Measurements from ENCODE around the gene ST8SIA4.
"Not testable (repeated sequence)": the region's sequence is repeated elsewhere in the genome, so short reads cannot be mapped to it uniquely, and the experiment has no call there.

ST8SIA4 gene

DNA sequence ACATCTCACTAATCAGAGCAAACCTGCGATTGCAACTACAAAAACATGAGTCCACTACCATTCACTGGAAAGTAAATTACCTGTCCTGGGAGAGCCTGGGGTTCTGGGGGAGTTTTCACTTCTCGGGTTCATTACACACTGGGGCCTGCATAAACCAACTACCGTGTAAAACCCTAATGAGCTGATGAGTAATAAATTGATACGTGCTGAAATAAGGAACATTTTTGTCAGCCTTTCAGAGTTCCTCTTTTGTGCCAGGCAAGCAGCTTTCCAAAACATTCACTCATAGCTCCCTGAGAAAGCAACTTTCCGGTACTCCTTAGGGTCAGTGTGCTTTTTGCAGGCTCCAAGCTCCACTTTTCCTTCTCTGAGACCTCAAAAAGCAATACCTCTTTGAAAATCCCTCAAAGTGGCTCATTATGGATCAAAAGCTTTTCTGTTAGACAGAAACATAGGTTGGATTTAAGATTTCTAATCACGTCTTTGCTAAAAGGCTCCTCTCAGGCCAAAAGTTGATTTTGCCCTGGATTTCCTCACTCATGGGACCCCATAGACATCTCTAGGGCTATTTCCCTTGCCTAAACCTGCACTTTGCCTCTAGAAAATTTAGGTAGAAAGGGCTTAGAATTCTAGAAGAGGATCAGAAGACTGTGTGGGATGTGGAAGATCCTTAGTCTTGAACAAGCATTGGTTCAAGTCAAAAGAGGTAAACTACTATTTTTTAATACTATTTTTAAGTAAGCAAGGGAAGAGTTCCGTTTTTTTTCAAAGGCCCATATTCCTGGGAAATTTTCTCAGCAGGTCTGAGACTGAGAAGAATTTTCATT lies 74.8 kb downstream of the ST8SIA4 start:
- no peak for DNase-seq (ENCODE audit: low read depth, low spot score)

DNA sequence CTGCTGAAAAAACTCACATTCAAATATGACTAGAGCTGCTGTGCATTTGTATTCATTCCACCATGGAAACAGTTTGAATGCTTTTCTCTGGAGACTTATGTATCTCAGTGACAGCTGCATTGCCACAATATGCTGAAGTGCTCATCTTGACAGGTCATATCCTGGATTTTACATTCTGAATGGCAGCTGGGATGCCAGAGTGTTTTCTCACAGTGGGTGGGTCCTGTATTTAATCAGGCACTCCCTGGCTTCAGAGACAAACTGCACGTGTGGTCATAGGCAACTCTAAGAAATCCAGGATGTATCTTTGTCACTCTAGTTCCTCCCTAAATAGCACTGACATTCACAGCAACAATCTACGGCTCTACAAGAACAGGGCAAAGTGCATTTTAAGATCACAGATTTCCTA lies 75.6 kb downstream of the ST8SIA4 start:
- no peak for DNase-seq (ENCODE audit: low read depth, low spot score)

GRCh38 chr5:100826133-100826532 lies 76.9 kb downstream of the ST8SIA4 start:
- DNase-seq (ENCODE audit: low read depth, low spot score) = no peak

- no peak for DNase-seq (ENCODE audit: low read depth, low spot score)
Observed at GRCh38 chr5:100824635-100825034, 78.4 kb downstream of the ST8SIA4 start.

- DNase-seq (ENCODE audit: low read depth, low spot score) = no peak
Observed at GRCh38 chr5:100823812-100824211, 79.3 kb downstream of the ST8SIA4 start.

GRCh38 chr5:100821751-100822150 lies 81.3 kb downstream of the ST8SIA4 start:
- DNase-seq (ENCODE audit: low read depth, low spot score) = no peak

DNA sequence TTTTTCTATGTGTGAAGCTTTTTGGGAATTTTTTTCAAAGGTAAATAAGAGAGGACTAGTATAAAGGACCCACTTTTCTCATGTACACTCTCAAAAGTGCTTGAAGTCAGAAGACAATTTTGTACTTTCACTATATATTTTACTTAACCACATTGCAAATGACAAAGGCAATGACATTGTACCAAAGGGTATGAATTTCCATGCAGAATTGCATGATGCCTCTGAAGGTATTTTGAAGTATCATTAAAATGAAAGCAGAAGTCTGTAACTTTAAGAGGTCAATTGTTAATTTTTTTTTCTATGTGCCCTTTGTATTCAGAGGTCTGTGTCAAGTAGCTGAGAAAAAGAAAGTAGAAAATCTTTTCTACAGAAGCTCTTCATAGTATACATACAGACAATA lies 84.7 kb downstream of the ST8SIA4 start:
- no peak for DNase-seq (ENCODE audit: low read depth, low spot score)

GRCh38 chr5:100803397-100803796 lies 99.7 kb downstream of the ST8SIA4 start:
- no peak for DNase-seq (ENCODE audit: low read depth, low spot score)

- no peak for DNase-seq (ENCODE audit: low read depth, low spot score)
Observed at GRCh38 chr5:100802208-100802607, 100.9 kb downstream of the ST8SIA4 start.

DNA sequence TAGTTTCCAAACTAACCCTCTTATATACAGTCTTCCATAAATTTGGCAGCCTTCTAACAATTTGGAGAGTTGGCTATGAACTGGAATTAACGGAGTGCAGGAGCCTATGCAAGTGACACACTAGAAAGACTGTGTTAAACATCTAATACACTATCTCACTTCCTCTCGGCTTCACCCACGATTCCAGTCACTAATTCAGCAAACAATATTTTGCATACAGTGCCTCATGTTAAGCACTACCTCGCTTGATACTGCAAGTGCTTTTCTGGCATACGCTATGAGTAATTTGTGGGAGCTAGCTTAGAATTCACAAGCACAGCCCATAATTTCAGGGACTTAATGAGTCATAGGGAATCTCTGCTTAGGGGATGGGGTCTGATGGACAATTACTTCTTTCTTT lies 102.5 kb downstream of the ST8SIA4 start:
- DNase-seq (ENCODE audit: low read depth, low spot score) = no peak

DNA sequence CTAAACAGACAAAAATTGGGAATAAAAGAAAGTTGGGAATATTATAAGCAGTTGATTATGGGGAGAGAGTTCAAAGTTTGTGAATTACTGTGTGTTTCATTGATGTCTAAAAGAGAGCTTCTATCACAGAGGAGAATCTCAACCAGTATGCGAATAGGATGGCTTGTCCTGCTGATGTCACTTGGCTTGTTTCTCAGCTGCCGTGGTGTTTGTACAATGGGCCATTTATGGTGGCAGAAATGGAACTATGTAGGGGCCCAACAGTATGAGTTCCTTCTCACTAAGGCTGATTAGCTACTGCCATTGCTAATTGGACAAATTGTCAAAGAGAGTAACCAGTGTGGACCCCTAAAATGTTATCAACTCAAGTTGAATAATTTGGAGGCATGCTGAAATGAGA lies 103.9 kb downstream of the ST8SIA4 start:
- DNase-seq (ENCODE audit: low read depth, low spot score) = no peak

GRCh38 chr5:100797861-100798260 lies 105.2 kb downstream of the ST8SIA4 start:
- no peak for DNase-seq (ENCODE audit: low read depth, low spot score)

- no peak for DNase-seq (ENCODE audit: low read depth, low spot score)
Observed at GRCh38 chr5:100796851-100797250, 106.2 kb downstream of the ST8SIA4 start.

DNA sequence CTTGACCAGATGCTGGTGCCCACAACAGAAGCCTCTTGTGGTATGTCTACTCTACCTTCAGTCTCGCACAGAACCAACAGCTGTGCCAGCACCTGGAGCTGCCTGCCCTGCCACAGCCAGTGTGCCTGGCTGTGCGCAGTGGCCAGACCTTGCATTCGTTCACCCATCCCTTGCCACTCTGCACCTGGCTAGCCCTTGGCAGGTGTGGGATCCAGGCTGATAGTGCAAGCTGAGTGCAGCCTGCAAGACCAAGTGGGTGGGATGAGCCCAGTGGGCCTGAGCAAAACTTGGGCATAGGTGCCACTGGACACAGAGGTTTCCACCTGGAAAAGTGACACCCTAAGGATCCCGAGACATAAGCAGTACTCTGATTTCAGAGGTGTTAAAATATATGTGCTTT lies 108.2 kb downstream of the ST8SIA4 start:
- DNase-seq (ENCODE audit: low read depth, low spot score) = no peak

DNA sequence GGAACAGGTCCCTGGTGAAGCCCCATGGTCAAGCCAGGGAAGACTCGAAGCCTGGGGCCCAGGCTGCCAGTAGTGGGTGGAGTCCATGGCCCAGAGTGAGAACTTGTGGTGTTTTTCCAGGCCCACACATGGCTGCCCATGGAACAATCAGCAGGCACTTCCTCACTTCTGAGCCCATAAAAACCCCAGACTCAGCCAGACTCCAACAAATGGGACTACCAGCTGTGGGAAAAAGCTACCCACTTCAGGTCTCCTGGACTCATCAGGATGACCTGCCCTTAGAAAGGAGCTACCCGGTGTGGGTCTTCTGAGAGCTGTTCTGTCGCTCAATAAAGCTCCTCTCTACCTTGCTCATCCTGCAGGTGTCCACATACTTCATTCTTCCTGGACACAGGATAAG lies 108.9 kb downstream of the ST8SIA4 start:
- no peak for DNase-seq (ENCODE audit: low read depth, low spot score)

DNA sequence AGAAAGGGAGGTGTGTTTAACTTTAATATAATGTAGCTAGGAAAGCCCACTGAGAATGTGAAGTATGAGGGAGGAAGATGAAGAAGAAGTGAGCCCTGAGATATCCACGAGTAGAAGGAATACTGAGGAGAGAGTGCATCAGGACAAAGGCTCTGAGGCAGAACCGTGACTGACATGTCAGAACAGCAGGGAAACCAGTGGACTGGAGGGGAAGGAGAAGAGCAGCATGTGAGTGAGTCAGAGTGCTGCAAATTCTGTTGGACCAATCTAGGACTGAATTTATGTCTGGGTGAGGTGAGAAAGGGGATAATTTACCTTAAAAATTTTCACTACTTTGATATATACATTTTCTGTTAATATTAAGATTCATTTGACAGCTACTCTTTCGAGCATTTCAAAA lies 110.3 kb downstream of the ST8SIA4 start:
- no peak for DNase-seq (ENCODE audit: low read depth, low spot score)

GRCh38 chr5:100791391-100791790 lies 111.7 kb downstream of the ST8SIA4 start:
- no peak for DNase-seq (ENCODE audit: low read depth, low spot score)

GRCh38 chr5:100790951-100791350 lies 112.1 kb downstream of the ST8SIA4 start:
- no peak for DNase-seq (ENCODE audit: low read depth, low spot score)

GRCh38 chr5:100790170-100790665 lies 112.9 kb downstream of the ST8SIA4 start:
- DNase-seq (ENCODE audit: low read depth, low spot score) = no peak

GRCh38 chr5:100789694-100790093 lies 113.4 kb downstream of the ST8SIA4 start:
- DNase-seq (ENCODE audit: low read depth, low spot score) = no peak

- no peak for DNase-seq (ENCODE audit: low read depth, low spot score)
Observed at GRCh38 chr5:100788417-100788816, 114.7 kb downstream of the ST8SIA4 start.

DNA sequence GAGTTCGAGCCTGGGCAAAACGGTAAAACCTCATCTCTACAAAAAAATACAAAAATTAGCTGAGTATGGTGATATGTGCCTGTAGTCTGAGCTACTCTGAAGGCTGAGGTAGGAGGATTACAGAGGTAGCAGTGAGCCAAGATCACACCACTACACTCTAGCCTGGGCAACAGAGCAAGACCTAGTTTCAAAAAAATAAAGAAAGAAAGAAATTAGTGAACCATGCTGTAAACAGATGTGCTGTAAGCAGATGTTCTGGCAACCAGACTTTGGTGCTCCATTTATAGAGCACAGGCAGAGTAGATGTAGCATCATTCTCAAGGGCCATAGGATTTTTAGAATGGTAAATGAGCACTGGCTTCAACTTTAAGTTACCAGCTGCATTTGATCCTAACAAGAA lies 115.4 kb downstream of the ST8SIA4 start:
- no peak for DNase-seq (ENCODE audit: low read depth, low spot score)

DNA sequence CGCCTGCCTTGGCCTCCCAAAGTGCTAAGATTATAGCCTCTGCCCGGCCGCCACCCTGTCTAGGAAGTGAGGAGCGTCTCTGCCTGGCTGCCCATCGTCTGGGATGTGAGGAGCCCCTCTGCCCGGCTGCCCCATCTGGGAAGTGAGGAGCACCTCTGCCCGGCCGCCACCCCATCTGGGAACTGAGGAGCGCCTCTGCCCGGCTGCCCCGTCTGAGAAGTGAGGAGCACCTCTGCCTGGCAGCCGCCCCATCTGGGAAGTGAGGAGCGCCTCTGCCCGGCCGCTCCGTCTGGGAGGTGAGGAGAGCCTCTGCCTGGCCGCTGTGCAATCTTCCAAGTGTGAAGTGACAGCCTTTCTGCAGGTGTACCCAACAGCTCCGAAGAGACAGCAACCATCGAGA lies 117.5 kb downstream of the ST8SIA4 start:
- DNase-seq (ENCODE audit: low read depth, low spot score) = not testable (repeated sequence)
